Neuronal stem cell (in vitro differentiated cells): ENCODE results near the gene SYCP3.

ENCODE experiments used
- DNase-seq: peaks from one replicate; pipeline ENCODE4 v3.0.0-alpha.2; 2013; ENCODE audit warnings: low spot score
- H2AFZ ChIP-seq: one replicate; pipeline ENCODE4 v1.6.1; 2013; ENCODE audit warnings: mild to moderate bottlenecking, low read length, inconsistent platforms
- H2AK5ac ChIP-seq: 2 replicates; pipeline ENCODE4 v1.6.1; 2013; ENCODE audit warnings: low read depth, mild to moderate bottlenecking, inconsistent platforms, low read length, moderate library complexity, mixed read lengths
- H2BK120ac ChIP-seq: 2 replicates; pipeline ENCODE4 v1.6.1; 2013; ENCODE audit warnings: low read depth, mild to moderate bottlenecking, inconsistent platforms, low read length, moderate library complexity, mixed read lengths
- H2BK12ac ChIP-seq: one replicate; pipeline ENCODE4 v1.6.1; 2013; ENCODE audit warnings: low read length, inconsistent platforms
- H2BK15ac ChIP-seq: 2 replicates; pipeline ENCODE4 v1.6.1; 2013; ENCODE audit warnings: mild to moderate bottlenecking, low read length, inconsistent platforms, mixed read lengths
- H2BK5ac ChIP-seq: one replicate; pipeline ENCODE4 v1.6.1; 2013; ENCODE audit warnings: inconsistent platforms, mild to moderate bottlenecking, low read length, moderate library complexity
- H3K14ac ChIP-seq: one replicate; pipeline ENCODE4 v1.6.1; 2013; ENCODE audit warnings: low read length, inconsistent platforms
- H3K18ac ChIP-seq: 2 replicates; pipeline ENCODE4 v1.6.1; 2013; ENCODE audit warnings: low read length, inconsistent platforms
- H3K23ac ChIP-seq: 2 replicates; pipeline ENCODE4 v1.6.1; 2013; ENCODE audit warnings: low read depth, mild to moderate bottlenecking, mixed read lengths, low read length, inconsistent platforms; ENCODE audit not compliant: poor library complexity
- H3K27ac ChIP-seq: replicated peaks from 3 replicates; pipeline ENCODE4 v1.5.1; 2013; ENCODE audit warnings: low read length, inconsistent platforms
- H3K27me3 ChIP-seq, 3 experiments: 2 replicates each; pipeline ENCODE4 v1.6.1; 2013; ENCODE audit warnings: low read length in 3 of 3, mild to moderate bottlenecking in 2 of 3, inconsistent platforms in 1 of 3, low read depth in 1 of 3, mixed read lengths in 1 of 3, moderate library complexity in 1 of 3; ENCODE audit not compliant: control insufficient read depth in 3 of 3, insufficient read depth in 3 of 3
- H3K36me3 ChIP-seq, 2 donors: replicated peaks in 1 of 2; 2 replicates each; pipeline ENCODE4 v1.6.1; 2013; ENCODE audit warnings: low read length in 2 of 2; ENCODE audit not compliant: control insufficient read depth in 2 of 2, insufficient read depth in 2 of 2
- H3K4ac ChIP-seq: 2 replicates; pipeline ENCODE4 v1.6.1; 2013; ENCODE audit warnings: inconsistent platforms, mild to moderate bottlenecking, low read length, moderate library complexity
- H3K4me1 ChIP-seq, 2 donors: 1 replicate in 1 of 2; 2 replicates in 1 of 2; pipeline ENCODE4 v1.6.1; 2013; ENCODE audit warnings: low read length in 2 of 2, low read depth in 1 of 2; ENCODE audit not compliant: control insufficient read depth in 2 of 2, insufficient read depth in 1 of 2
- H3K4me2 ChIP-seq: one replicate; pipeline ENCODE4 v1.6.1; 2013; ENCODE audit warnings: mild to moderate bottlenecking, low read length, inconsistent platforms; ENCODE audit not compliant: insufficient read depth, poor library complexity, severe bottlenecking
- H3K4me3 ChIP-seq, 2 donors: 2 replicates each; pipeline ENCODE4 v1.5.1; 2013; ENCODE audit warnings: low read length in 2 of 2, mild to moderate bottlenecking in 2 of 2, inconsistent platforms in 1 of 2, moderate library complexity in 1 of 2
- H3K79me1 ChIP-seq: one replicate; pipeline ENCODE4 v1.6.1; 2013; ENCODE audit warnings: low read depth, mild to moderate bottlenecking, inconsistent platforms, low read length, moderate library complexity
- H3K9ac ChIP-seq: one replicate; pipeline ENCODE4 v1.6.1; 2013; ENCODE audit warnings: mild to moderate bottlenecking, low read depth, low read length, inconsistent platforms; ENCODE audit not compliant: poor library complexity
- H3K9me3 ChIP-seq, 2 donors: replicated peaks in 1 of 2; 2 replicates each; pipeline versions ENCODE3 to v1.6.1; 2013; ENCODE audit warnings: low read length in 2 of 2, mild to moderate bottlenecking in 2 of 2, inconsistent platforms in 1 of 2, low read depth in 1 of 2, mixed read lengths in 1 of 2, moderate library complexity in 1 of 2; ENCODE audit not compliant: control insufficient read depth in 2 of 2, insufficient read depth in 1 of 2
- H4K8ac ChIP-seq: one replicate; pipeline ENCODE4 v1.6.1; 2013; ENCODE audit warnings: low read depth, mild to moderate bottlenecking, inconsistent platforms, low read length, moderate library complexity
- H4K91ac ChIP-seq: one replicate; pipeline ENCODE4 v1.6.1; 2013; ENCODE audit warnings: low read length, low read depth, mild to moderate bottlenecking, inconsistent platforms; ENCODE audit not compliant: poor library complexity
- WGBS, 2 donors: extraction: QIAGEN DNeasy Blood & Tissue Kit; methylation state at CpG; one replicate each; pipeline ENCODE4 v1.1.7; 2013; ENCODE audit warnings: missing lambda C conversion rate in 2 of 2, mixed read lengths in 1 of 2; ENCODE audit not compliant: insufficient read length in 2 of 2, insufficient replicate concordance in 1 of 2; ENCODE audit errors: extremely low coverage in 2 of 2; 5-methylcytosine and 5-hydroxymethylcytosine counted together

The SYCP3 gene

GRCh38 chr12:101749657-101750056 lies 10.4 kb upstream of the SYCP3 start:
- no peak overlapping the region for H2BK120ac ChIP-seq

GRCh38 chr12:101748907-101749306 lies 9.6 kb upstream of the SYCP3 start:
- Histone ChIP-seq H3K36me3 (peaks cover 1 to 24% of the 10 kb centered on the region in 2 donors), H3K14ac (no peak overlapping the region), H4K91ac (no peak overlapping the region), H4K8ac (no peak overlapping the region), H3K4ac (no peak overlapping the region), H2BK15ac (no peak overlapping the region), H3K27me3 (peaks cover 0 to 1% (median 0%) of the 10 kb centered on the region in 3 experiments), H3K79me1 (no peaks in the 10 kb centered on the region), H3K27ac (no peak overlapping the region), H2AFZ (no peak overlapping the region), H2BK12ac (no peak overlapping the region), H3K9me3 (no peaks in the 10 kb centered on the region), H3K9ac (no peak overlapping the region), H3K4me2 (no peak overlapping the region), H2BK5ac (no peak overlapping the region), H3K18ac (no peak overlapping the region), H2BK120ac (no peak overlapping the region), H3K23ac (no peak overlapping the region), H2AK5ac (no peak overlapping the region), H3K4me1 (no peaks in the 10 kb centered on the region), H3K4me3 (no peak overlapping the region)
- DNase-seq = no peak
- no CpG with 5 or more reads among the region's 1 CpG for WGBS, 2 donors

More at GRCh38 chr12:101749657-101750056, 10.4 kb upstream of the SYCP3 start:
- Histone ChIP-seq H3K9me3 (no peaks in the 10 kb centered on the region), H3K18ac (no peak overlapping the region), H3K9ac (no peak overlapping the region), H3K14ac (no peak overlapping the region), H2BK12ac (no peak overlapping the region), H3K79me1 (no peaks in the 10 kb centered on the region), H2AFZ (no peak overlapping the region), H3K4me3 (no peak overlapping the region), H3K4me2 (no peak overlapping the region), H3K23ac (no peak overlapping the region), H3K36me3 (peaks cover 1 to 18% of the 10 kb centered on the region in 2 donors), H2BK15ac (no peak overlapping the region), H3K27ac (no peak overlapping the region), H3K27me3 (peaks cover 0 to 1% (median 0%) of the 10 kb centered on the region in 3 experiments), H3K4me1 (no peaks in the 10 kb centered on the region), H2BK5ac (no peak overlapping the region), H2AK5ac (no peak overlapping the region), H4K8ac (no peak overlapping the region), H3K4ac (no peak overlapping the region), H4K91ac (no peak overlapping the region)
- no CpG with 5 or more reads among the region's 4 CpGs for WGBS, 2 donors
- no peak for DNase-seq

- no peak overlapping the region for H3K27ac ChIP-seq
- DNase-seq = no peak
- H3K79me1 ChIP-seq = no peaks in the 10 kb centered on the region
- H3K23ac ChIP-seq = no peak overlapping the region
- H3K18ac ChIP-seq = no peak overlapping the region
- no peak overlapping the region for H2BK12ac ChIP-seq
- no peak overlapping the region for H2BK120ac ChIP-seq
- no CpG with 5 or more reads among the region's 1 CpG for WGBS, 2 donors
- no peak overlapping the region for H3K4me2 ChIP-seq
- no peak overlapping the region for H3K14ac ChIP-seq
- H3K4me1 ChIP-seq = no peaks in the 10 kb centered on the region
- H3K4me3 ChIP-seq = no peak overlapping the region
- H4K8ac ChIP-seq = no peak overlapping the region
- H3K4ac ChIP-seq = no peak overlapping the region
- no peak overlapping the region for H2BK15ac ChIP-seq
- peaks cover 0 to 1% (median 0%) of the 10 kb centered on the region in 3 experiments for H3K27me3 ChIP-seq
- peaks cover 1 to 28% of the 10 kb centered on the region in 2 donors for H3K36me3 ChIP-seq
- H4K91ac ChIP-seq = no peak overlapping the region
- H3K9ac ChIP-seq = no peak overlapping the region
- no peak overlapping the region for H2BK5ac ChIP-seq
- H2AFZ ChIP-seq = no peak overlapping the region
- H3K9me3 ChIP-seq = no peaks in the 10 kb centered on the region
- H2AK5ac ChIP-seq = no peak overlapping the region
Observed at GRCh38 chr12:101747697-101748096, 8.4 kb upstream of the SYCP3 start.

GRCh38 chr12:101746661-101747060 lies 7.4 kb upstream of the SYCP3 start:
- Histone ChIP-seq H2BK12ac (no peak overlapping the region), H3K4me1 (no peaks in the 10 kb centered on the region), H3K27ac (no peak overlapping the region), H3K18ac (no peak overlapping the region), H2BK120ac (no peak overlapping the region), H4K91ac (no peak overlapping the region), H2AFZ (no peak overlapping the region), H3K27me3 (peaks cover 0 to 1% (median 0%) of the 10 kb centered on the region in 3 experiments), H3K79me1 (no peaks in the 10 kb centered on the region), H3K9me3 (no peaks in the 10 kb centered on the region), H2AK5ac (no peak overlapping the region), H3K23ac (no peak overlapping the region), H3K4me3 (no peak overlapping the region), H3K36me3 (peaks cover 1 to 28% of the 10 kb centered on the region in 2 donors), H2BK5ac (no peak overlapping the region), H3K4me2 (no peak overlapping the region), H2BK15ac (no peak overlapping the region), H4K8ac (no peak overlapping the region), H3K14ac (no peak overlapping the region), H3K9ac (no peak overlapping the region), H3K4ac (no peak overlapping the region)
- WGBS, 2 donors = no CpG with 5 or more reads among the region's 1 CpG
- DNase-seq = no peak
